Measurements from ENCODE around the gene UCK1. TPM values are rescaled to one million over a fixed set of nuclear protein-coding genes. Genes with fewer than 3 reads are reported as not detected.

The UCK1 gene
- total RNA-seq, 1 donor from 2014 or later: 32.2 TPM

DNA sequence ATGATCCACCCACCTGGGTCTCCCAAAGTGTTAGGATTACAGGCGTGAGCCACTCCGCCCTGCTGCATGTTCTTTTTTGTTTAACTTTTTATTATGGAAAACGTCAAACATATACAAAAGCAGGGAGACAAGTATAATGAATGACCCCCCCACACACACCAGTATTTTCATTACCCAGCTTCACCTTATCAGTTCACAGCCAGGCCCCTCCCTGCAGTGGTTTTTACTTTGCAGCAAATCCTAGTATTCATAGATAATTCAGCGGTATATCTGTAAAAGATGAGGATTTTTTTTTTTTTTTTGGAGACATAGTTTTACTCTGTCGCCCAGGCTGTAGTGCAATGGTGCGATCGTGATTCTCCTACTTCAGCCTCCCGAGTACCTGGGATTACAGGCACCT lies 26.1 kb downstream of the UCK1 start:
- H3K4me3 Mint-ChIP-seq (ENCODE audit: unreplicated experiment): no peak overlapping the region
- H3K27ac Mint-ChIP-seq (ENCODE audit: unreplicated experiment): no peak overlapping the region
- H3K36me3 Mint-ChIP-seq (ENCODE audit: unreplicated experiment): peaks cover 18% of the 10 kb centered on the region
- DNase-seq (ENCODE audit: extremely low spot score, unreplicated experiment): no peak
- no peaks in the 10 kb centered on the region for H3K27me3 Mint-ChIP-seq (ENCODE audit: unreplicated experiment)
- H3K4me1 Mint-ChIP-seq (ENCODE audit: unreplicated experiment): peaks cover 28% of the 10 kb centered on the region
- TF ChIP-seq, protein P1, sequence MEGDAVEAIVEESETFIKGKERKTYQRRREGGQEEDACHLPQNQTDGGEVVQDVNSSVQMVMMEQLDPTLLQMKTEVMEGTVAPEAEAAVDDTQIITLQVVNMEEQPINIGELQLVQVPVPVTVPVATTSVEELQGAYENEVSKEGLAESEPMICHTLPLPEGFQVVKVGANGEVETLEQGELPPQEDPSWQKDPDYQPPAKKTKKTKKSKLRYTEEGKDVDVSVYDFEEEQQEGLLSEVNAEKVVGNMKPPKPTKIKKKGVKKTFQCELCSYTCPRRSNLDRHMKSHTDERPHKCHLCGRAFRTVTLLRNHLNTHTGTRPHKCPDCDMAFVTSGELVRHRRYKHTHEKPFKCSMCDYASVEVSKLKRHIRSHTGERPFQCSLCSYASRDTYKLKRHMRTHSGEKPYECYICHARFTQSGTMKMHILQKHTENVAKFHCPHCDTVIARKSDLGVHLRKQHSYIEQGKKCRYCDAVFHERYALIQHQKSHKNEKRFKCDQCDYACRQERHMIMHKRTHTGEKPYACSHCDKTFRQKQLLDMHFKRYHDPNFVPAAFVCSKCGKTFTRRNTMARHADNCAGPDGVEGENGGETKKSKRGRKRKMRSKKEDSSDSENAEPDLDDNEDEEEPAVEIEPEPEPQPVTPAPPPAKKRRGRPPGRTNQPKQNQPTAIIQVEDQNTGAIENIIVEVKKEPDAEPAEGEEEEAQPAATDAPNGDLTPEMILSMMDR (IDR thresholded peaks at IDR 0.05): no peak
- H3K9me3 Mint-ChIP-seq (ENCODE audit: unreplicated experiment): no peaks in the 10 kb centered on the region

DNA sequence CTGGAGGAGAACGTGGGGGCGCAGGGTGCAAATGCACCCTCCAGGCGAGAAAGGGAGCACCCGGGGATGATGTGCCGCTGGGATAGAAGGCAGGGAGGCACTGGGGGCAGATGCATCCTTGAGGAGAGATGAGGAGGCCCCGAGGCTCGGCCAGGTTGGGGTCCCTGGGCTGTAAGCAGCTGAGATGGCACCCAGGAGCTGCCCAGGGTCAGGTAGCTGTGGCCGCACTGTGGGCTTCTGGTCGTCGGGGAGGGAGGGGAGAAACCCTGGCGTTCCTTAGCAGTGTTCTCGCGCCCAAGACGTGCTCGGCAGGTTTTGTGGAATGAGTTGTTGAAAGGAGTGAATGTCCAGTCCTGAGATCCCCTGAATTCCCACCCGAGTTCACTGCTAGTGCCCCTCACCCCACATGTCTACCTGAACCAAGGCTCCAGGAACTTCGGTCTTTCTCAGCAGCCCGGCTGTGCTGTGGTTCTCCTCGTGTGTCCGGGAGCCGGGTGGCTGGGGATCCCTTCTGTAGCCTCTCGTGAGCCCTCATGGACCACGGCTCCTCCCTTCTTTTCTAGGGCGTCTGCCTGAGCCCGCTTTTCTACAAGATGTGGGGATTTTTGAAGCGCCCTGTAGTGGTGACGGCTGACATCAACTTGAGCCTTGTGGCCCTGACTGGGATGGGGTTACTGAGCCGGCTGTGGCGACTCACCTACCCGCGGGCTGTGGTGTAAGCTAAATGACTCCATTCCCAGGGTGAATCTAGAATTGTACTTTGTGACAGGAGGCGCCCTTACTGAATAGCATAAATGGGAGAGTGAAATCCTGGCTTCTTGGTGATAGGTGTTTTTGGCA lies 27.2 kb downstream of the UCK1 start:
- H3K9me3 Mint-ChIP-seq (ENCODE audit: unreplicated experiment): no peaks in the 10 kb centered on the region
- peak overlapping the region; percentile 96 for H3K4me3 Mint-ChIP-seq (ENCODE audit: unreplicated experiment)
- H3K27ac Mint-ChIP-seq (ENCODE audit: unreplicated experiment): peak overlapping the region; percentile 67
- H3K36me3 Mint-ChIP-seq (ENCODE audit: unreplicated experiment): peaks cover 15% of the 10 kb centered on the region
- peaks cover 28% of the 10 kb centered on the region for H3K4me1 Mint-ChIP-seq (ENCODE audit: unreplicated experiment)
- TF ChIP-seq, protein P1 (IDR thresholded peaks at IDR 0.05): no peak
- no peak for DNase-seq (ENCODE audit: extremely low spot score, unreplicated experiment)
- no peaks in the 10 kb centered on the region for H3K27me3 Mint-ChIP-seq (ENCODE audit: unreplicated experiment)

DNA sequence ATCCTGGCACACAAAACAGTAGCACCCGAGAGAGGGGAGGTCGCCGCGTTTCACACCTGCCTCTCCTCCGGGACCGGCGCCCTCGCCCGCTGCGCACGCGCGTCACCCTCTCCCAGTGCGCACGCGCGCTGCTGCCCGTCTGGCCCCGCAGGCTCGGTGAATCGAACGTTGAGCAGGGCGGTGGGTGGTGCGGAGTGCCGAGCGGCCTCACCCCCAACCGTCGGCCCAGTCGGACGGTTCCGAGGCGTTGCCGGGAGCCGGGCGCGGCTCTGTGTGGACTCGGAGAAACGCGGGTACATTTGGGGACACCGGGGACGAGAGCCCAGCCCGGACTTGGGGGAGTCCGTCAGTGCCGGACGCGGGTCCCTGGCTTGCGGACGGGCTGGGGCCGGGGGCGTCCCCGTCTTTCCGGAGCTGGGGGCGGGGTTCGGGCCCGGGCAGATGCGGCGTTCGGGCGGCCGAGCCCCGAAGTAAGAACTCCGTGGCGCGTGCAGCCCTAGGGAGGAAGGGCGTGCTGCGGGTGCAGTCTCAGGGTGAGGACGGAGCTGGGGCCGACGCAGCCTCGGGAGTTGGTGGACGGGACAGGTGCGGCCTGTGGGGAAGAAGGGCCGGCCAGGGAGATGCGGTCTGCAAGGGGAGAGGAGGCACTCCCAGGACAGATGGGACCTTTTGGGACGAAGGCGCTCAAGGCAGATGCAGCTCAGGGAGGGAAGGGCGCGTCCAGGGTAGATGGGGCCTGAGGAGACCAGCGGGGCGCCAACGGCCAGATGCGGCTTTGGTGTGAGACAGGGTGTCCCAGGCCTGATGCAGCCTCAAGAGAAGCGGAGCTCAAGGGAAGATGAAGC lies 28.1 kb downstream of the UCK1 start, which contains the start of gene POMT1:
Gene POMT1, plus strand, starts transcription at position 138 of the 845 bp plus-strand sequence. CDS start 1,301 bp downstream, outside the sequence.
- Mint-ChIP-seq H3K27me3 (ENCODE audit: unreplicated experiment) (no peaks in the 10 kb centered on the region), H3K36me3 (ENCODE audit: unreplicated experiment) (peaks cover 19% of the 10 kb centered on the region), H3K4me1 (ENCODE audit: unreplicated experiment) (peaks cover 28% of the 10 kb centered on the region), H3K9me3 (ENCODE audit: unreplicated experiment) (no peaks in the 10 kb centered on the region), H3K4me3 (ENCODE audit: unreplicated experiment) (peak within 1 kb of the TSS; percentile 96), H3K27ac (ENCODE audit: unreplicated experiment) (peak within 1 kb of the TSS; percentile 69)
- DNase-seq (ENCODE audit: extremely low spot score, unreplicated experiment): peak; percentile 96
- TF ChIP-seq, protein P1 (IDR thresholded peaks at IDR 0.05): no peak

DNA sequence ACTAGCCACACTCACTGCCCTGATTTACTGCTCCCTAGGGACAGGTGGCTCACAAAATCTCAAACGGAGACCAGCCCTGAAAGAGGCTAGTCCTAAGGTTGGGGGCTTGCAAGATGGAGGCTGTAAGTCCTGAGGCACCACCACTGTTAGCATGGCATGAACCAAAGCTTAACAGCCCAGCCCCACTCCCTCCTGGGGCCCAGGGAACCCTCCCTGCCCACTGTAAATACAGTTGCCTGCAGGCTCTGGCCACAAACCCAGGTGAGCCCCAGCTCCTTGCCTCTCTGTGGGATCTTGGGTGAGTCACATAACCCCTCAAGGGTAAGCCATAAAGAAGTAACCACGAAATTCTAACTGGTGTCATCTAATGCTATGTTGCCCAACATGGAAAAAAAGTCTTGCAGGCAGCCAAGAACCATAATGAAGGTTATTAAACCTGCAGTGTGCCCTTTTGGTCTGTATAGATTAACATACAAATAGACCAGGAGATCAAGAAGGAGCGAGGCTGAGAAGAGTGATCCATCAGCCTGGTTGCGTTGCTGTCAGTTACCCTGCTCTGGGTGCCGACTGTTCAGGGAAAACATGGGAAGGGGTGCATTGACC lies 30.0 kb downstream of the UCK1 start:
- no peak for DNase-seq (ENCODE audit: extremely low spot score, unreplicated experiment)
- H3K27ac Mint-ChIP-seq (ENCODE audit: unreplicated experiment): no peak overlapping the region
- H3K36me3 Mint-ChIP-seq (ENCODE audit: unreplicated experiment): peaks cover 20% of the 10 kb centered on the region
- peaks cover 28% of the 10 kb centered on the region for H3K4me1 Mint-ChIP-seq (ENCODE audit: unreplicated experiment)
- H3K4me3 Mint-ChIP-seq (ENCODE audit: unreplicated experiment): peak overlapping the region; percentile 68
- H3K9me3 Mint-ChIP-seq (ENCODE audit: unreplicated experiment): no peaks in the 10 kb centered on the region
- no peaks in the 10 kb centered on the region for H3K27me3 Mint-ChIP-seq (ENCODE audit: unreplicated experiment)
- TF ChIP-seq, protein P1 (IDR thresholded peaks at IDR 0.05): no peak

All from osteocyte (in vitro differentiated cells).